ENCODE data around the gene POLR2H. TPM values are rescaled to one million over a fixed set of nuclear protein-coding genes. Genes with fewer than 3 reads are reported as not detected.
"Not testable (repeated sequence)": the region's sequence is repeated elsewhere in the genome, so short reads cannot be mapped to it uniquely, and the experiment has no call there.

The POLR2H gene
- total RNA-seq, 1 donor, result 46.9 TPM

DNA sequence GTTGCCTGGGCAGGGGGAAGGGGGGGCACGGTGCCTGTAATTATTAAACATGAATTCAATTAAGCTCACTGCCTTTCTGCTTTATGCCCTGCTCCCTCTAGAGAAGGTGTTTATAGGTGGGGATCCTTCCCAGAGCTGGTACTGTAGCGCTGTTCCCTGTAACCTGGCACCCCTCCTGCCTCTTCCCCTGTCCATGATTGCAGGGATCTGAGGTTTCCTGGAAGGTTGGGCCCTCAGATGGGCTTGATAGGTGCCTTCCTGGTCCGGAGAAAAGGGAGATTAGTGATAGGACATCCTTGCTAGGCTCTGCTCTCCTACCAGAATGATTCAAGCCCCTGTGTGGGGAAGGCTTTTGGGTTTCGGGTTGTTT, 26.2 kb upstream of the POLR2H start:
- DNase-seq (ENCODE audit: low read depth in 2 of 3, low spot score in 2 of 3), result no peak

DNA sequence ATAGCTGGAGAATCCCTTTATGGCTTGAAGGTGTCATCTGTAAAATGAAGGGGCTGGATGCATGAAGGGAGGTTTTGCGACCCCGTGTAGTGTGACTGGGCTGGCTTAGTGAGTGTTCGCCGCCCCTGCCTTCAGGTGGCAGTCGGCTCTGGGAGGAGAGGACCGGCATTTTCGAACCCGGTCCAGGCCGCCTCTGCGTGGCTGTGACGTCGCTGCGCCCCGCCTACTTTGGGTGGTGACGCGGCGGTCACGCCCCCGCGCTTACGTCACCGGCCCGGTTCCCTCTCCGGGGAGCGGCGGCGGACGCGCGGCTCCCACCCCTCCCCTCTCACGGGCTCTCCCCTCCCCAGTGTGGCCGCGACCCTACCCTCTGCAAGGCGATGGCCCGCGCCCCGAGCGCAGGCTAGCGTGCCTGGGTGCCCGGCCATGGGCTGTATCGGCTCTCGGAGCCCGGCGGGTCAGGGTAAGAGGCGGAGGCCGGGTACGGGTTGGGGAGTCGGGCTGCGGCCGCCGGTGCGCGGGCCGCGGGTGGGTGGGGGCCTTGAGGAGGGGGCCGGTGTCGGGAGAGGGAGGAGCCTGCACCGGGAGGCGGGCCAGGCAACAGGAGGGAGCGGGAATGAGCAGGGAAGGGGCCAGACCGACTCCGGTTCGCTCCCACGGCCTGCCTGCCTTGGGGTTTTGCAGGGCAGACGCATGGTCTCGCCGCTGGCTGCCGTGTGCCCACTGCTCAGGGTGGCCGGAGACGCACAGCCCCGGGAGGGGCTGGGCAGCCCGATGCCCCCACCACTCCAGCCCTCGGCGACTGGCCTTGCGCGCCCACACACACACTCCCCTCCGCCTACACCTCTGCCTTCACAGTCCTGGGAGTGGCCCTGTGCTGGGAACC, 25.6 kb upstream of the POLR2H start:
- DNase-seq (ENCODE audit: low read depth in 2 of 3, low spot score in 2 of 3), result peak; percentile 76 to 88 (median 79)

DNA sequence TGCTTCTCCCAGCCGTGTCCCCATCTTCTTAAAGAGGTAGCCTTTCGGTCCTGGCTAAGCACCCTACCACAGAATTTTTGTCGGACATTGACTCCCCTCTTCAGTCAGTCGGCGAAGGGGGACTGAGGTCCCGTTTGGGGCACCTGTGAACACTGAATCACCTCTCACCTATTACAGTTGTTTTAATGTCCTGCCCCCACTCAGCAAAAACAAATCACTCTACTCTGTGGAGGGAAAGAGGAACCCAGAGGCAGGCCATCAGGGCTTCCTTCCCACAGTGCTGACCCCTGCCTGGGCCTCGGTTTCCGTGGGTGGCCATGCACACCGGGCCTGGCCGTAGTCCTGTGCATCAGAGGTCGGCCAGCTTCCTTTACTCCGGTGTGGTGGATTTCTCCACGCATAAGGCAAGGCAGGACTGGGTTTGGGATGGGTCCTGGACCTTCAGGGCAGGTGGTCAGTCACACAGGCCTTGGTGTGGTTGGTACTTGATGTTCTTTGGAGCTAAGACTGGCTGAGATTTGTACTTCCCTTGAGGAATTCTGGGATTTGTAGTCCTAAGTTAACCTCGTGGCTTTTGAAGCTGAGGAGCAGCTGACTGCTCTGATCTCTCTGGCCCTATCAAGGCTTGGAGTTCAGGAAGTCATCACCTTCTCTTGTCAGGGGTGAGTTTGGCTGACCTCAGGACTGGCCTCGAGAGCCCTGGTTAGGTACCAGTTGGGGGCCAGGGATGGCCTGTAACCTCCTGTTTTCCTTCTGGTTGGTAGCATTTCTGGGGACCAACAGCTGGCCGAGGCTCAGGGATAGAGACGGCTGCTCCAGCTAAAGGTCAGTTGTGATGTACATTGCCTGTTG, 24.7 kb upstream of the POLR2H start:
- no peak for DNase-seq (ENCODE audit: low read depth in 2 of 3, low spot score in 2 of 3)

DNA sequence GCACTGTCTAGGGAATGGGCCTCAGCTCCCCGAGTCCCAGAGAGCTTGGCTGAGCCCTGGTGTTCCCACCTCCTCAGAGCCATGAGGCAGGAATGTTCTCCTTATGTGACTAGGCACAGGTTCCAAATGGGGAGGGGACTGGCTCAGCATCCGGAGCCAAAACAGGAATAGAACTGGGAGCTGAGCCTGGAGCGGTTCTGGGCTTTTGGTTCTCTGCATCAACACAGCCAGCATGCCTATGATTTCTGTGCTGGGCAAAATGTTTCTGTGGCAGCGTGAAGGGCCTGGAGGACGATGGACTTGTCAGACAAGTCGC, 24.2 kb upstream of the POLR2H start, which contains the start of gene FAM131A:
Gene FAM131A, plus strand, starts transcription at position 202 of the 316 bp plus-strand sequence. Its CDS starts 31 bp downstream, at position 233.
- DNase-seq (ENCODE audit: low read depth in 2 of 3, low spot score in 2 of 3), result no peak

DNA sequence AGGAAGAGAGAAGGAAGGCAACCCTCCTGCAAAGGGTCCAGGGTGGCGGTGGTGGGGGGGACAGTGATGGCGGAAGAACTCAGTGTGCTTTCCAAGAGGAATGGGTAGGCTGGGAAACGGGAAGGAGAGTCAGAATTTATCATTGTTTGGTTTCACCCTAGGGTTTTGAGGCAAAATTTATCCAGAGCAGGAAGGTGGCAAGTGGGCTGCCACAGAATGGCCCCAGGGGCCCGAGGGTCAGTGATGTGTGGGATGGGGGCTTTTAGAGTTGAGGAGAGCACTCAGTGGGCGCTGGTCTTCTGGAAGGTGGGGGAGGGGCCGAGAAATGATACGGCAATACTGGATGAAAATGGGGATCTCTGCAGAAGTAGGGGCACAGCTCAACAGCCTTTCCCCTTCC, 23.5 kb upstream of the POLR2H start:
- no peak for DNase-seq (ENCODE audit: low read depth in 2 of 3, low spot score in 2 of 3)

DNA sequence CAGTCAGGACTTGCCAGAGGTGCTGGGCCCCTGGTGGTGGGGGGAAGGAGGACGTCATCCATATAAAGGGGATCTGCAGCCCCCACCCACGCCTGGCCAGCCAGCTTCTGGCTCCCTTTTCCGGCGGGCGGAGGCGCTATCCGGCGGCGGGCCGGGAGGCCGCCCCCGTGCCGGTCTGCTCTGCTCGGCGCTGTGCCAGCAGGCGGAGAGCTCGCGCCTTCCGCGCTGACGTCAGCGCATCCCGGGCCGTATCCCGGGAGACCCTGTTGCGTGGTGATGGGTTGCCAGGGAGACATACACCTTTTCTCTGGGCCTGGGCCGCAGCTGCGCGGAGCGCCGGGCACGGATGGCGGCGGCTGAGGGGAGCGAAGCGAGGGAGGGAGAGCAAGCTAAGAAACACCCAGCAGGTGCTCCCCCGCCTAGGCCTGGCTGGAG, 23.0 kb upstream of the POLR2H start:
- no peak for DNase-seq (ENCODE audit: low read depth in 2 of 3, low spot score in 2 of 3)

DNA sequence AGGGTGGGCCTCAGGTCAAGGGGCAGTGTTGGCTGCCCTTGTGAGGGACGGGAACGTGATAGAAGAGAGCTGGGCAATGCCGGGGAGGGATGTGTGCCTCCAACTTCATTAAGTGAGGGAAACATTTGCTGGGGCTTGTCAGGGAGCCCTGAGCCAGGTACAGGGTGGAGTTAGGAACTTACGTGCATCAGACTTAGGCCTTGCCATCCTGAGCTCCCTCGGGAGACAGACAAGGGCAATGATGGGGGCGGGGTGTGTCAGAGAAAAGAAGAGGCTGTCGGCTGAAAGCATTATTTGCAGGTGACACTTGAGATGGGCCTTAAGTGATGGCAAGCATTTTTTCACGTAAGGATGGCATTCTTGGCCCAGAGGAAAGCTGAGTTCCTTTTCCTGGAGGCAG, 22.5 kb upstream of the POLR2H start:
- DNase-seq (ENCODE audit: low read depth in 2 of 3, low spot score in 2 of 3), result no peak

DNA sequence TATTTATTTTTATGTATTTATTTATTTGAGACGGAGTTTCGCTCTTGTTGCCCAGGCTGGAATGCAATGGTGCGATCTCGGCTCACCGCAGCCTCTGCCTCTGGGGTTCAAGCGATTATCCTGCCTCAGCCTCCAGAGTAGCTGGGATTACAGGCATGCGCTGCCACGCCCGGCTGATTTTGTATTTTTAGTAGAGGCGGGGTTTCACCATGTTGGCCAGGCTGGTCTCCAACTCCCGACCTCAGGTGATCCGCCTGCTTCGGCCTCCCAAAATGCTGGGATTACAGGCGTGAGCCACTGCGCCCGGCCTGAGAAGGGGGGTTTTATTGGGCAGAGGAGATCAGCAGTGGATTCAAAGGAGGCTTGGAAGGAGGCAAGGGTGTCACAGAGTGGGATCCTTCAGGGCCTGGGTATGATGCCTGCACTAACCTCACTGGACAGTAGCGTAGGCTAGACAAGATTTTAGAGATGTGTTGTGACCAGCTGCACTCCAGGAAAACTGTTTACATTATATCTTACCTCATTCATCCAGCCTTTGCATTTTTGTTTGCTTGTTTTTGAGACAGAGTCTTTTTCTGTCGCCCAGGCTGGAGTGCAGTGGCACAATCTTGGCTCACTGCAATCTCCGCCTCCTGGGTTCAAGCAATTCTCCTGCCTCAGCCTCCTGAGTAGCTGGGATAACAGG, 21.9 kb upstream of the POLR2H start:
- DNase-seq (ENCODE audit: low read depth in 2 of 3, low spot score in 2 of 3), result not testable (repeated sequence)

DNA sequence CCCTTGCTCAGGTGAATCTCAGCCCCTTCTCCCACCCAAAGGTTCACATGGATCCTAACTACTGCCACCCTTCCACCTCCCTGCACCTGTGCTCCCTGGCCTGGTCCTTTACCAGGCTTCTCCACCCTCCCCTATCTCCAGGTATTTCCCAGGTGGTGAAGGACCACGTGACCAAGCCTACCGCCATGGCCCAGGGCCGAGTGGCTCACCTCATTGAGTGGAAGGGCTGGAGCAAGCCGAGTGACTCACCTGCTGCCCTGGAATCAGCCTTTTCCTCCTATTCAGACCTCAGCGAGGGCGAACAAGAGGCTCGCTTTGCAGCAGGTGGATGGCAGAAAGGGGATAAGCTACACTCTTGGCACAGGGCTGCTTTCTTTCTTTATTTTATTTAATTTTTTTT, 19.6 kb upstream of the POLR2H start:
- DNase-seq (ENCODE audit: low read depth in 2 of 3, low spot score in 2 of 3), result no peak

DNA sequence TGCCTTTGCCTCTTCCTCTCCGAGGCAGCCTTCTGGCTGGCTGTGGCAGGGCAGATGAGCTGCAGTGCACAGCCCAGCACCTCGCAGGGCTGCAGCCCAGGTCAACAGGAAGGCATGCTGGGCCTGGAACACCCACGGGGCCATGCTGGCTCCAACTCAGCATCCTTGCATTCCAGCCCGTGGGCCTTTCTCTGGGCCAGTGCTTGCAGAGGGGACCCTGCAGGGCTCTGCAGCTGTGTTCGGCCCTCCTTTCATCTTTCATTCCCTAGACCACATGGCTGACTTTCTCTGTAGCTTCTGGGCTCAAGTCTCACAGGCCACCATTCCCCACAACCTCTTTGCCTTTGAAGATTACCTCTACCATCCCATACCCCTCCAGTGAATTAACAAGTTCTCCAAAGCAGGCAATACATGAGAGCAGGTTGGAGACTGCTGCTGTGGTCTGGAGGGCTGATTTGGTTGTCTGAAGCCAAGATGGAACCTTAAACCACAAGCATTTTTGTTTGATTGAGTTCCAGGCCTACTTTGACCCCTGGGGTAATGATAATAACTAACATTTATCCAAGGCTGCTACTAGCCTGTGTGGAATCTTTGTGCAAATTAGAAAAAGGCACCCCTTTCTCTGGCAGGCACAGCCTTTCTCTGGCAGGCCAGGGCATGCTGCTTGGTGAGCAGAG, 18.2 kb upstream of the POLR2H start:
- no peak for DNase-seq (ENCODE audit: low read depth in 2 of 3, low spot score in 2 of 3)

DNA sequence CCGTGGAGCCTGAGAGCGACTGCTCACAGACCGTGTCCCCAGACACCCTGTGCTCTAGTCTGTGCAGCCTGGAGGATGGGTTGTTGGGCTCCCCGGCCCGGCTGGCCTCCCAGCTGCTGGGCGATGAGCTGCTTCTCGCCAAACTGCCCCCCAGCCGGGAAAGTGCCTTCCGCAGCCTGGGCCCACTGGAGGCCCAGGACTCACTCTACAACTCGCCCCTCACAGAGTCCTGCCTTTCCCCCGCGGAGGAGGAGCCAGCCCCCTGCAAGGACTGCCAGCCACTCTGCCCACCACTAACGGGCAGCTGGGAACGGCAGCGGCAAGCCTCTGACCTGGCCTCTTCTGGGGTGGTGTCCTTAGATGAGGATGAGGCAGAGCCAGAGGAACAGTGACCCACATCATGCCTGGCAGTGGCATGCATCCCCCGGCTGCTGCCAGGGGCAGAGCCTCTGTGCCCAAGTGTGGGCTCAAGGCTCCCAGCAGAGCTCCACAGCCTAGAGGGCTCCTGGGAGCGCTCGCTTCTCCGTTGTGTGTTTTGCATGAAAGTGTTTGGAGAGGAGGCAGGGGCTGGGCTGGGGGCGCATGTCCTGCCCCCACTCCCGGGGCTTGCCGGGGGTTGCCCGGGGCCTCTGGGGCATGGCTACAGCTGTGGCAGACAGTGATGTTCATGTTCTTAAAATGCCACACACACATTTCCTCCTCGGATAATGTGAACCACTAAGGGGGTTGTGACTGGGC, 16.8 kb upstream of the POLR2H start:
- DNase-seq (ENCODE audit: low read depth in 2 of 3, low spot score in 2 of 3), result no peak

DNA sequence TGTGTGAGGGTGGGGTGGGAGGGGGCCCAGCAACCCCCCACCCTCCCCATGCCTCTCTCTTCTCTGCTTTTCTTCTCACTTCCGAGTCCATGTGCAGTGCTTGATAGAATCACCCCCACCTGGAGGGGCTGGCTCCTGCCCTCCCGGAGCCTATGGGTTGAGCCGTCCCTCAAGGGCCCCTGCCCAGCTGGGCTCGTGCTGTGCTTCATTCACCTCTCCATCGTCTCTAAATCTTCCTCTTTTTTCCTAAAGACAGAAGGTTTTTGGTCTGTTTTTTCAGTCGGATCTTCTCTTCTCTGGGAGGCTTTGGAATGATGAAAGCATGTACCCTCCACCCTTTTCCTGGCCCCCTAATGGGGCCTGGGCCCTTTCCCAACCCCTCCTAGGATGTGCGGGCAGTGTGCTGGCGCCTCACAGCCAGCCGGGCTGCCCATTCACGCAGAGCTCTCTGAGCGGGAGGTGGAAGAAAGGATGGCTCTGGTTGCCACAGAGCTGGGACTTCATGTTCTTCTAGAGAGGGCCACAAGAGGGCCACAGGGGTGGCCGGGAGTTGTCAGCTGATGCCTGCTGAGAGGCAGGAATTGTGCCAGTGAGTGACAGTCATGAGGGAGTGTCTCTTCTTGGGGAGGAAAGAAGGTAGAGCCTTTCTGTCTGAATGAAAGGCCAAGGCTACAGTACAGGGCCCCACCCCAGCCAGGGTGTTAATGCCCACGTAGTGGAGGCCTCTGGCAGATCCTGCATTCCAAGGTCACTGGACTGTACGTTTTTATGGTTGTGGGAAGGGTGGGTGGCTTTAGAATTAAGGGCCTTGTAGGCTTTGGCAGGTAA, 16.0 kb upstream of the POLR2H start:
- peak in 2 of 3 donors; percentile 40 to 54 for DNase-seq (ENCODE audit: low read depth in 2 of 3, low spot score in 2 of 3)

DNA sequence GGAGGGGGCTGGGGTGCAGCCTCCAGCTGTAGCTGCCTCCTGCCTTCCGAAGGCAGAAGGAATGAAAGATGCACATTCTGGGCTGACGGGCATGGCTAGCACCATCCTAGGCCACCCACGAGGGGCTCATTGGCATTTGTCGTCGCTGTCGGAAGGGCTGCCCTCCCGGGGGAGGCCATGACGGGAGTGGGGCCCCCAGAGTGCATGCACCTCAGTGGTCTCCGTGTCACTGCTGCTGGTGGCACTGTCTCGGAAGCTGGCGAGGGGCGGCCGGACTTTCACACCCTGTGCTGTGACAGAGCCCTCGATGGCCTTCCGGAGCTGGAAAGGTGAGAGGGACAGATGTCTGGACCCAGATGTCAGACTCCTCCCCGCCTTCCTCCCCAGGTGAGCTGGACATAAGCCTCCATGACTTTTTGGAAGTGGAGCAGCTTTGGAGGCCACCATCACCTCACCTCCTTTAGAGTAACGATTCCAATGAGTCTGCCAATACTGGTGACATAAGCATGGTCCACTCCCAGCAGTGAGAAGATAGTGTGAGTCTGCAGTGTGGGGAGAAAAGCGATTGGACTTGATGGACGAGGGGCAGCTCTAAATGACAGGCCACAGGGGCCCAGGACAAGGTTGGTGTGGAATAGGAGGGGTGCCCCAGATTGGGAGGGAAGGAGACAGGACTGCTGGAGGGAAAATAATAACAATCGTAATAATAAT, 14.9 kb upstream of the POLR2H start:
- DNase-seq (ENCODE audit: low read depth in 2 of 3, low spot score in 2 of 3), result no peak

DNA sequence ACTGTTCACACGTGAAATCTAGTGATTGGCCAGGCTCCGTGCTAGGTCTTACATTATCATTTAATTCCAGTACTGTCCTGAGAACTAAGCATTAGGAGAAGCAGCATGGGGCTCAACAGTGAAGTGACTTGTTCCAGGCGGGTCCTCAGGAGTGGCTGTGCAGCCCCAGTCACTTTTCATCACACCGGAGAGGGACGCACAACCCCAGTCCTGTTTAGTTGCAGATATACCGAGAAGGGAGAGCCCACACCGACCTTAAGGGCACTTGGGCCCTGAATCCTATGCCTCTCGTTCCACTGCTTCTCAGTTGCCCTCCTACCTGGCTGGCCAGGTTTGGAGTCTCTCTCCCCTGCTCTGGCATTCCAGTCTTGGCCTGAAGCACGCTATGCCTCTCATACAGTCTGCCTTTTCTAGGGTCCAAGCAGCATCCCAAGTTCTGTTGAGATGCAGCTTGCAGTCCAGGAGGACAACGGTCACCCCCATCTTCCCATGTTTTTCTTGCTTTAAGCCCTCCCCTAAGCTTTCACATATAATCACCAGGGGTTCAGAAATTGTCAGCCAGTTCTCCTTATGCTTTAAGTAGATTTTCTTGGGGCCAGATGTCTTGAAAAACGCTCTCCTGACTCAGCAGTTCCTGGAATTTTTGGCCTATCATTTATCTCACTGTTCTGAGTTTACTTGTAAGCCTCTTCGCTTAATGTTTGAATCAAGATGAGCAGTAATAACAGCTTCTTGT, 14.0 kb upstream of the POLR2H start:
- DNase-seq (ENCODE audit: low read depth in 2 of 3, low spot score in 2 of 3), result peak in 1 of 3 donors; percentile 42

DNA sequence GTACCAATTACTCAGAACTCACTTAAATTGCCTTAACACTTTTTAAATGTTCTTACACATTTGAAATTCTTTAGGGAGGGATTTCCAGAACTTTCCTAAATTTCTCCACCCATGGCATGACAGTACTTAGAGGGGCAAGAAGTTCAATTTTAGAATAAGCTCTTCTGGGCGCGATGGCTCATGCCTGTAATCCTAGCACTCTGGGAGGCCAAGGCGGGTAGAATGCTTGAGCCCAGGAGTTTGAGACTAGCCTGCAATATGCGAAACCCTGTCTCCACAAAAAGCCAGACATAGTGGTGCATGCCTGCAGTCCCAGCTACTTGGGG, 13.5 kb upstream of the POLR2H start:
- DNase-seq (ENCODE audit: low read depth in 2 of 3, low spot score in 2 of 3), result no peak

DNA sequence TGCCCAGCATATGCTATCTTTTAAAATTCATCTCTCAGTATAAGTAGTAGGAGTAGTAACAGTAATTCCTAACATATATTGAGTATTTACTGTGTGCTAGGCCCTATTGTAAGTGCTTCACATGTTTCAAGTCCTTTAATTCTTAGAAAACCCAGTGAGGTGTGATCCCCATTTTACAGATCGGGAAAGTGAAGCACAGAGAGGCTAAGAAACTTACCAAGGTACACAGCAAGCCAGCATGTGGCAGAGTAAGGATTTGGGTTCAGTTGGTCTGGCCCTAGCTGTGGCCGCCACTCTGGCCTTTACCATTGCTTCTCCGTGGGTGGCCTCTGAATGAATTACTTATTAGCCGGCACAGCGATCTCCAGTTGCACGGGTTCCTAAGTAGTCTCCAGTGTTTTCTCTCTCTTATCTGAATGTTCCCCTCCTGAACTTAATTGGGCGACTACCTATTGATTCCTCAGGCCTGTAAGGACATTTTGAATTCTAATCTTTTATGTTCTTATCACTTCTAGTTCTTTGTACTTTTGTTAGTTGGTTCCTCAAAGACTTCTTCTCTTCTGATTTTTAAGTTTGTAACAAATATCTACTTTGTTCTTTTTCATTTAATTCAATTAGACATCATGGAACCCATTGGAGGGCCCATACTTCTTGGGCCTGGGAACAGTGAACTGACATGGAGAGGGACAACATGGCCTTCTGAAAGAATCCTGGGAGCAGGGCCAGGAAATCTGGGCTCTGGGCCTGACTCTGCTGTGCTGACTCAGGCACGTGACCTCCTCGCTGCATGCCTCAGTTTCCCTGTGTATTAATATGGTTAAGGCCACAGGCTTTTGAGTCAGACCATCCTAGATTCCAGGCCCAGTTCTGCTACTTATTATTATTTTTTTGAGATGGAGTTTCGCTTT, 11.7 kb upstream of the POLR2H start:
- no peak for DNase-seq (ENCODE audit: low read depth in 2 of 3, low spot score in 2 of 3)

DNA sequence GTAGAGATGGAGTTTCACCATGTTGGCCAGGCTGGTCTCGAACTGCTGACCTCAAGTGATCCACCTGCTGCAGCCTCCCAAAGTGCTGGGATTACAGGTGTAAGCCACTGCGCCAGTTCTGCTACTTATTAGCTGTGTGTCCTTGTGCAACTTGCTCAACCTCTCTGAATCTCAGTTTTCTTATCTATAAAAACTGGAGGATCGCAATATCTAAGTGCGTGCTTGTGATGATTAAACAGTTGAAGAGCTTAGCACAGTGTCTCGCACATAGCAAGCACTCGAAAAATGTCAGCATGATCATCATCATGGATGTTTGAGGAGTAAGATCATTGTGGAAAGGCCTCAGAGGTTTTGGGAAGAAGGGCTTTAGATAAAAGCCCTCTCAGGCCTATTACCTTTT, 10.9 kb upstream of the POLR2H start:
- DNase-seq (ENCODE audit: low read depth in 2 of 3, low spot score in 2 of 3), result no peak
